CD4-positive, alpha-beta T cell treated with Interleukin-4 for 4 hours (primary cell): ENCODE results near the gene CD274.

ENCODE experiments used
- DNase-seq: peaks from one replicate; pipeline ENCODE4 v3.0.0-alpha.2; 2020

Gene CD274

GRCh38 chr9:5500441-5501235 lies 50.3 kb downstream of the CD274 start:
- DNase-seq: no peak

- no peak for DNase-seq
Observed at GRCh38 chr9:5502553-5502952, 52.2 kb downstream of the CD274 start.

- no peak for DNase-seq
Observed at GRCh38 chr9:5509573-5509972, 59.2 kb downstream of the CD274 start.

GRCh38 chr9:5510360-5510931 lies 60.1 kb downstream of the CD274 start, which contains the start of gene PDCD1LG2:
TSS of gene PDCD1LG2 (plus strand) at chr9:5510531. CDS start at chr9:5522547, 12,016 bp downstream.
- peak; percentile 67 for DNase-seq

- DNase-seq: no peak
Observed at GRCh38 chr9:5510989-5511388, 60.6 kb downstream of the CD274 start.

GRCh38 chr9:5511476-5511875 lies 61.1 kb downstream of the CD274 start:
- DNase-seq: no peak

- DNase-seq: no peak
Observed at GRCh38 chr9:5511935-5512580, 61.7 kb downstream of the CD274 start.

GRCh38 chr9:5512658-5513452 lies 62.5 kb downstream of the CD274 start:
- no peak for DNase-seq

GRCh38 chr9:5513966-5514616 lies 63.7 kb downstream of the CD274 start:
- DNase-seq: no peak

GRCh38 chr9:5514617-5515260 lies 64.4 kb downstream of the CD274 start:
- no peak for DNase-seq

GRCh38 chr9:5515261-5515650 lies 64.9 kb downstream of the CD274 start:
- DNase-seq: no peak

- DNase-seq: no peak
Observed at GRCh38 chr9:5516453-5517220, 66.3 kb downstream of the CD274 start.

GRCh38 chr9:5518171-5518936 lies 68.0 kb downstream of the CD274 start:
- DNase-seq: no peak

- no peak for DNase-seq
Observed at GRCh38 chr9:5518937-5519319, 68.6 kb downstream of the CD274 start.
